Raji (cell line): ENCODE measurements around the gene HSDL2.
A peak's percentile ranks its signal among the peaks of the same experiment; 100 is the strongest.

Source experiments
- POLR2A ChIP-seq: IDR thresholded peaks from 2 replicates; pipeline ENCODE4 v1.6.1; 2011; ENCODE audit warnings: low read depth, low read length, control low read depth; ENCODE audit not compliant: insufficient read depth

HSDL2 gene

DNA sequence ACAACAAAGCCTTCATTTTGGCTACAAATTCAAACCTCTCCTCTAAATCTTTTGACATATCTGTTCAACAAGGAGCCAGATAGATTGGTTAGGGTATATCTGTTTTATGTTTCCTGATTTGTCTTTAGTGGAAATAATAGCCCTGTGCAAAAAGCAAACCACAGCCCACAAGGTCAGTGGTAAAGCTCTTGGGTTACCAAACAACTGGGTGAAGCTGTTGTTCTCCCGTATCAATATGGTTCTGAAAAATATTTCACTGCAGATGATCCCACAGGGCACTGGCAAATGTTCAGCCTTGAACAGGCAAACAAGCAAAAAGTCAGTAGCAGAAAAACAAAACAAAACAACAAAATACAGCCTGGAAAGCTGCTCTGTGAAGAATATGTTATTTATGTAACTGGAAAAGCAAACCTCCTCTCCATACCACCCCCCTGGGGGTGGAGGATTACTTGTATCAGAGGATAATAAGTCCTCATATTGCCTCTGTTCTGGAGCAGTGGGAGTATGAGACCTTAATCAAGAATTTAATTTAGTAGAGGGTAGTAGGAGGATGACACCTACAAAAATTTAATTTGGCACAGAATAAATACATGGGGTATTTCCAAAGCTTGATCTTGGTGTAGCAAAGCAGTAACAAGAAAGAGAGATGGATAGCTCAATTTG is 25.7 kb upstream of the HSDL2 start:
- TF ChIP-seq POLR2A = no peak

DNA sequence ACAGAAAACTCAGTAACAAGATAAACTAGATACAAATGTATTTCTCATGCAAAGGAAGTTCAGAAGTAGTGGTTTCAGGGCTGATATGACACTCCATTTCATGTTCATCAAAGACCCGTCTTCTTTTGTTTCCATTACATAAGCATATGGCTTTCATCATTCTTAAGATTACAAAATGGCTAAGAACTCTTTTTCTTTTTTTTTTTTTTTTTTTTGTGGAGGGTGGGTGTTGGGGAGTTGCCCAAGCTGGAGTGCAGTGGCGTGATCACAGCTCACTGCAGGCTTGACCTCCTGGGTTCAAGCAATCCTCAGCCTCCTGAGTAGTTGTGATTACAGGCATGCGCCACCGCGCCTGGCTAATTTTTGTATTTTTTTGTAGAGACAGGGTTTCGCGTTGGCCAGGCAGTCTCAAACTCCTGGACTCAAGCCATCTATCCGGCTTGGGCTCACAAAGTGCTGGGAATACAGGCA is 24.4 kb upstream of the HSDL2 start:
- TF ChIP-seq POLR2A = no peak

DNA sequence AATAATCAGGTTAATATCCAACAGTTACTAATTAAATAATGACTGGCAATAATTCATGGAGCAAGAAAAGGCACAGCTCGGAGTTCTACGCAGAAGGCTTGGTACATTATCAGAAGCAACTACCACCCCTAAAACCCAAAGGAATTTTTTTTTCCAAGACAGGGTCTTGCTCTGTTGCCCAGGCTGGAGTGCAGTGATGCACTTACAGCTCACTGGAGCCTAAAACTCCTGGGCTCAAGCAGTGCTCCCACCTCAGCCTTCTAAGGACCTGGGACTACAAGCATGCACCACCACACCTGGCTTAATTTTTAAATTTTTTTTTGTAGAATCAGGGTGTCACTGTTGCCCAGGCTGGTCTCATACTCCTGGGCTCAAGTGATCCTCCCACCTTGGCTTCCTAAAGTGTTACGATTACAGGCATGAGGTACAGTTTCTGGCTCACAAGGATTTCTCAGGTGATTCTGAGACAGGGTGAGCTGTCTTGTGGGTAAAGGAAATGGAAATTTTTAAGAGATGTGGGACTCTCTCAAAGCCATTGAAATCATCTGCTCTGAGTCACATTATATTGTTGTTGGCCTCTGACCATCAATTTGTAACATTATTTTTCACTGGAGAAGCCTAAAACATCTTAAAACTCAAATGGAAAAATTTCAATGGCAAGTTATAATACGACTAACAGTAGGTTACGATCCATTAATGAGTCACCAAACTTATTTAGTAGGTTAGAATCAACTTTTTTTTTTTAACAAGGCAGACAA is 19.7 kb upstream of the HSDL2 start:
- TF ChIP-seq POLR2A = no peak

- TF ChIP-seq POLR2A = no peak
Measured at GRCh38 chr9:112361601-112362000, 18.3 kb upstream of the HSDL2 start.

DNA sequence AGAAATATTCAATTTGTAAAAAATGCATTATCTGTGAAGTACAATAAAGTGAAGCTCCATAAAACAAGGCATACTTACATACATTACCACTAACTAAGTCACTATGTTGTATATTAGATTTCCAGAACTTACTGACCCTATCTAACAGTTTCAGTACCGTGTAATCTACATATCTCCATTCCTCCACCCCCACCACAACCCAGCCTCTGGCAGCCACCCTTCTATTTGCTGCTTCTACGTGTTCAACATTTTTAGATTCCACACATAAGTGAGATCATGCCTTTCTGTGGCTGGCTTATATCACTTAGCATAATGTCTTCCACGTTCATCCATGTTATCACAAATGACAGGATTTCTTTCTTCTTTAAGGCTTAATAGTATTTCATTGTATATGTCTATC is 15.1 kb upstream of the HSDL2 start:
- no peak for TF ChIP-seq POLR2A

DNA sequence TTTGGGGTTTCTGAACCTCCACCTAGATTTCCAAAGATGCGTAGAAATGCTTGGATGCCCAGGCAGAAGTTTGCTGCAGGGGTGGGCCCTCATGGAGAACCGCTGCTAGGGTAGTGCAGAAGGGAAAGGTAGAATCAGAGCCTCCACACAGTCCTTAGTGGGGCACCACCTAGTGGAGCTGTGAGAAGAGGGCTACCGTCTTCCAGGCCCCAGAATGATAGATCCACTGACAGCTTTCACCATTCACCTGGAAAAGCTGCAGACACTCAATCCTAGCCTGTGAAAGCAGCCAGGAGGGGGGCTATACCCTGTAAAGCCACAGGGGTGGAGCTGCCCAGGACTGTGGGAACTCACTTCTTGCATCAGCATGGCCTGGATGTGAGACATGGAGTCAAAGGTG is 13.3 kb upstream of the HSDL2 start:
- TF ChIP-seq POLR2A = no peak

GRCh38 chr9:112367465-112367864 is 12.4 kb upstream of the HSDL2 start:
- TF ChIP-seq POLR2A = no peak

DNA sequence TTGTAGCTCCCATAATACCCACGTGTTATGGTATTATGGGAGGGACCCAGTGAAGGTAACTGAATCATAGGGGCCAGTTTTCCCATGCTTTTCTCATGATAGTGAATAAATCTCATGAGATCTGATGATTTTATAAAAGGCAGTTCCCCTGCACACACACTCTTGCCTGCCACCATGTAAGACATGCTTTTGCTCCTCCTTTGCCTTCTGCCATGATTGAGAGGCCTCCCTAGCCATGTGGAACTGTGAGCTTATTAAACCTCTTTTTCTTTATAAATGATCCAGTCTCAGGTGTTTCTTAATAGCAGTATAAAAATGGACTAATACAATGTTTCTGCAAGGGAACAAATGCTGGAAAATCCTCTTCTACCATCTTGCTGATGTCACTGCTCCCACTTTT is 10.1 kb upstream of the HSDL2 start:
- no peak for TF ChIP-seq POLR2A

DNA sequence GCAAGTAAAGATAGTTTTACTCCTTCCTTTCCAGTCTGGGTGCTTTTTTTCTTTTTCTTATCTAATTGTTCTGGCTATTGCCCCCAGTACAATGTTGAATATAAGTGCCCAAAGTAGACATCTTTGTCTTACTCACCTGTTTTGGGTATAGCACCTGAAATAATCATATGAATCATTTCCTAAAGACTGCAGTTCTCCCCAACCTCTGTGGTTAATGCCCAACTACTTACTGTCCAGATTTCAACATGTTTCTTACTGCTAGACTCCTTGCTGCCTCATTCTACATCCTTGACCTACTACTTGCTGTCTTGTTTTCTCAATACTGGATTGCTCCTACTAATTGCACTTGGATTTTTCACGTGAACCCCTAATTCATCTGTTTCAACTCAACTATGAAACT is 8.8 kb upstream of the HSDL2 start:
- no peak for TF ChIP-seq POLR2A

GRCh38 chr9:112375361-112375760 is 4.5 kb upstream of the HSDL2 start:
- no peak for TF ChIP-seq POLR2A

DNA sequence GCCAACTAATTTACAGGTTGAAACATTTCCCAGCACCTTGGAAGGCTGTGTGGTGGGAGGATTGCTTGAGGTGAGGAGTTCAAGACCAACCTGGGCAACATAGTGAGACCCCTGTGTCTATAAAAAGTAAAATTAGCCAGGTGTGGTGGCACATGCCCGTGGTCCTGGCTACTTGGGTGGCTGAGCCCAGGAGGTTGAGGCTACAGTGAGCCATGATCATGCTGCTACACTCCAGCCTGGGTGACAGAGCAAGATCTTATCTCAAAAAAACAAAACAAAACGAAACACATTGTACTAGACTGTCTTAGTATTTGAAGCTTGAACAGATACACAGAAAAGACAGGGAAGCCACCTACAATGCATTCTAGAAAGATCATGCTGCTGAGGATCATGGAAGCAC is 2.8 kb upstream of the HSDL2 start:
- TF ChIP-seq POLR2A = no peak

DNA sequence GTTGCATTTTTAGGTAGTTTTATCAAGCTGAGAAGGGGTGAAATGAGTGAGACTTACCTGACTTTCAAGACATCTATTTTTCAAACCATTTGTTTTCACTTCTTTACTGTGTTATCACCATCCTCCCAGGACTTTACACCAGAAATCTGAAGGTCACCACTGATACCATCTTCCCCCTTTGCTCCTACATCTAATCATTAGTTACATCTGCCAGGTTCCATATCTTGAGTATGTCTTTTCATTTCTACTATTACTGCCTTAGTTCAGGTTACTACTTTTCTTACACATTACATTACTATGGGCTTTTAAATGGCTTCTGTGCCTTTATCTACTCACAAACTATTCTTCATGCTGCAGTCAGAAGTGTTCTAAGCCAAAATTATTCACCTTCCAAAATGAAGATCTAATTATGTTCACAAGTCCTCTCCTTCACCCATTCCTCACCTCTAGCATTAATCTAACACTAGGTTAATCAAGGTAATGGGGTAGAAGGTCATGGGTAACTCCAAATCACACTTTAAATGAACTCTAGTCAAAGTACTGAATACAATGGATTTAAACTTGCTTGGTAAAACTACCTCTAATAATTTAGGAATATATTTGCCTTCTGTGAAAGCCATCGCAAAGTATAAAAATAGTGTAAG is 2.1 kb upstream of the HSDL2 start:
- no peak for TF ChIP-seq POLR2A

GRCh38 chr9:112378328-112379176 is 1.4 kb upstream of the HSDL2 start:
- TF ChIP-seq POLR2A = no peak

DNA sequence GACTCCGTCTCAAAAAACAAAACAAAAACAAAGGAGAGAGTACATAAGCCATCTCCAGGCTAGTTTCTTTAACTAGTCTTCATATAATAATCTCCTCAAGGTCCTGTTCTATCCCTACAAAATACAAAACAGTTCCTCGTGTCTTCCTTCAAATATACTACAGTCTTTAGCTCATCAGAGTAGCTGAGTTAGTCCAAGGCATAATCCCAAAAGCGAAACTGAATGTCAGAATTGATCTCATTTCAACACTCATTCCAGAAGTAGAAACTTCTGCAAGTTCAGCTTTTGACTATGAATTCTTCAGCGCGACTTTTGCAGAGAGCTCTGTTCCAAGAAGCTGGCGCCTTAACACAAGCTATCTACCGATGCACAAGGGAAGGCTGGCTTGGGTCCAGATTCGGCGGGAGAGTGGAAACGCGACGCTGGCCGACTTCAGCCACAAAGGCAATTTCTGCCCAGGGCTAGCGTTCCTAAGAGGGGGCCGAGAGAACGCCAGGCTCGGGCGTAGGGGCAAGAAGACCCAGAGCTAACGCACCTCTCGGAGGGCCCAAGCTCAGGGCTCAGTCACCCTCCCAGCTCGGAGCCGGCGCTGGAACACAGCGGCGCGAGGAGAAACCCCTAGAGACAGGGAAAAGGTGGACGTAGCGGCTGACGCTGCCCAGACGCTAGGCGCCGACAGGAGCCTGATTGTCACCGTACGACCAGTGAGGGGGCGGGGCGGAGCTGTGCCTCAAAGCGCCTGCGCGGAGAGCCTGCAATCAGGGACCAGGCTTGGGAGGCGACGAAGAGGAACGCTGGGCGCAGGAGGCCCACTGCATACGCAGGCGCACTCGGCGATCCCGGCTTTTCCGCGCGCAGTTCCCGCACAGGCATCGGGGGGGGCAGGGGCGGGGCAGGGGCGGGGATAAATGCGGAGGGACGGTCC is 469 bp upstream of the HSDL2 start:
- TF ChIP-seq POLR2A = peak; percentile 90
